ENCODE measurements around the gene RXRA. TPM values are rescaled to one million over a fixed set of nuclear protein-coding genes. Genes with fewer than 3 reads are reported as not detected.
A peak's percentile ranks its signal among the peaks of the same experiment; 100 is the strongest.

Gene RXRA
- total RNA-seq, 4 donors from 2014 or later: 27.3 to 70.5 (median 58.6) TPM

- Histone ChIP-seq H3K36me3 (peaks cover 0 to 17% (median 6%) of the 10 kb centered on the region in 4 donors), H3K4me1 (peaks cover 19 to 27% (median 23%) of the 10 kb centered on the region in 4 donors), H3K27ac (peak overlapping the region; percentile 54 to 75 (median 64)), H3K9me3 (no peaks in the 10 kb centered on the region), H3K4me3 (no peak overlapping the region), H3K27me3 (no peaks in the 10 kb centered on the region)
- in situ Hi-C loops (cut with MboI; ENCODE audit: low pct_ligation_motif_present in 1 of 4, low pct_unique_long_range_greater_than_20kb in 1 of 4, low sequenced_read_pairs in 3 of 4): no loop called here
- 57% methylated on average over 10 of the region's 10 CpGs; no CpG with 5 or more reads in 1 of the 2 donors for whole genome bisulfite sequencing, 2 donors (ENCODE audit: low coverage in 1 of 2)
- TF ChIP-seq POLR2AphosphoS5 (IDR thresholded peaks at IDR 0.05): no peak
- no peak for TF ChIP-seq CTCF (IDR thresholded peaks at IDR 0.05)
- no peak for TF ChIP-seq POLR2A (IDR thresholded peaks at IDR 0.05)
- no peak for TF ChIP-seq EP300 (IDR thresholded peaks at IDR 0.05; ENCODE audit: low read depth)
- peak; percentile 33 for DNase-seq
- intact Hi-C loops (cut with DNase I; ENCODE audit: low total_unique reads): no loop called here
Measured at GRCh38 chr9:134420974-134421432, 94.7 kb downstream of the RXRA start.

GRCh38 chr9:134421888-134422287 lies 95.6 kb downstream of the RXRA start:
- peak; percentile 38 for DNase-seq
- peaks cover 19 to 27% (median 23%) of the 10 kb centered on the region in 4 donors for H3K4me1 ChIP-seq
- intact Hi-C loops (cut with DNase I; ENCODE audit: low total_unique reads): no loop called here
- WGBS, 2 donors (ENCODE audit: low coverage in 1 of 2): 42 to 100% methylated on average over 3 to 9 of the region's 11 CpGs
- in situ Hi-C loops (cut with MboI; ENCODE audit: low pct_ligation_motif_present in 1 of 4, low pct_unique_long_range_greater_than_20kb in 1 of 4, low sequenced_read_pairs in 3 of 4): no loop called here
- H3K27me3 ChIP-seq: no peaks in the 10 kb centered on the region
- no peak overlapping the region for H3K4me3 ChIP-seq
- peak overlapping the region; percentile 54 to 75 (median 64) for H3K27ac ChIP-seq
- H3K9me3 ChIP-seq: no peaks in the 10 kb centered on the region
- TF ChIP-seq POLR2A (IDR thresholded peaks at IDR 0.05) (no peak), CTCF (IDR thresholded peaks at IDR 0.05) (no peak), POLR2AphosphoS5 (IDR thresholded peaks at IDR 0.05) (no peak), EP300 (IDR thresholded peaks at IDR 0.05; ENCODE audit: low read depth) (no peak)
- H3K36me3 ChIP-seq: peaks cover 0 to 14% (median 6%) of the 10 kb centered on the region in 4 donors

GRCh38 chr9:134422301-134423090 lies 96.2 kb downstream of the RXRA start:
- no peak overlapping the region for H3K4me3 ChIP-seq
- H3K27ac ChIP-seq: peak overlapping the region; percentile 54 to 75 (median 69)
- intact Hi-C loops (cut with DNase I; ENCODE audit: low total_unique reads) (no loop called here), in situ Hi-C loops (cut with MboI; ENCODE audit: low pct_ligation_motif_present in 1 of 4, low pct_unique_long_range_greater_than_20kb in 1 of 4, low sequenced_read_pairs in 3 of 4) (no loop called here)
- peak; percentile 89 for DNase-seq
- peaks cover 0 to 8% (median 3%) of the 10 kb centered on the region in 4 donors for H3K36me3 ChIP-seq
- H3K27me3 ChIP-seq: no peaks in the 10 kb centered on the region
- 0 to 45% methylated on average over 1 to 27 of the region's 32 CpGs for WGBS, 2 donors (ENCODE audit: low coverage in 1 of 2)
- H3K9me3 ChIP-seq: no peaks in the 10 kb centered on the region
- peaks cover 19 to 27% (median 23%) of the 10 kb centered on the region in 4 donors for H3K4me1 ChIP-seq
- TF ChIP-seq POLR2A (IDR thresholded peaks at IDR 0.05) (no peak), EP300 (IDR thresholded peaks at IDR 0.05; ENCODE audit: low read depth) (peak; percentile 15)

- Histone ChIP-seq H3K27me3 (no peaks in the 10 kb centered on the region), H3K9me3 (no peaks in the 10 kb centered on the region), H3K4me1 (peaks cover 19 to 27% (median 23%) of the 10 kb centered on the region in 4 donors), H3K36me3 (peaks cover 0 to 3% (median 0%) of the 10 kb centered on the region in 4 donors), H3K27ac (peak overlapping the region; percentile 44 to 75 (median 69)), H3K4me3 (no peak overlapping the region)
- TF ChIP-seq POLR2A (IDR thresholded peaks at IDR 0.05) (no peak), EP300 (IDR thresholded peaks at IDR 0.05; ENCODE audit: low read depth) (no peak), POLR2AphosphoS5 (IDR thresholded peaks at IDR 0.05) (no peak), CTCF (IDR thresholded peaks at IDR 0.05) (no peak)
- WGBS, 2 donors (ENCODE audit: low coverage in 1 of 2): 88% methylated on average over 14 of the region's 15 CpGs; no CpG with 5 or more reads in 1 of the 2 donors
- in situ Hi-C loops (cut with MboI; ENCODE audit: low pct_ligation_motif_present in 1 of 4, low pct_unique_long_range_greater_than_20kb in 1 of 4, low sequenced_read_pairs in 3 of 4): no loop called here
- intact Hi-C loops (cut with DNase I; ENCODE audit: low total_unique reads): no loop called here
- no peak for DNase-seq
Measured at GRCh38 chr9:134423166-134423565, 96.9 kb downstream of the RXRA start.

Data from transverse colon (tissue), 4 donors.